ENCODE results near the gene SH3YL1.
A peak's percentile ranks its signal among the peaks of the same experiment; 100 is the strongest.

Gene SH3YL1

GRCh38 chr2:252001-252602 is 11.7 kb downstream of the SH3YL1 start:
- no peak for DNase-seq (ENCODE audit: low spot score)
- in situ Hi-C loops (cut with MboI; ENCODE audit: low sequenced_read_pairs, unreplicated experiment) = no loop called here
- TF ChIP-seq CTCF (IDR thresholded peaks at IDR 0.05; ENCODE audit: borderline replicate concordance, control extremely low read depth, extremely low read depth, insufficient read depth, missing control alignments) = no peak

GRCh38 chr2:249538-250042 is 14.2 kb downstream of the SH3YL1 start:
- in situ Hi-C loops (cut with MboI; ENCODE audit: low sequenced_read_pairs, unreplicated experiment) = no loop called here

GRCh38 chr2:248724-249123 is 15.1 kb downstream of the SH3YL1 start:
- in situ Hi-C loops (cut with MboI; ENCODE audit: low sequenced_read_pairs, unreplicated experiment) = no loop called here

More at GRCh38 chr2:249538-250042, 14.2 kb downstream of the SH3YL1 start:
- DNase-seq (ENCODE audit: low spot score) = no peak
- no peak for TF ChIP-seq CTCF (IDR thresholded peaks at IDR 0.05; ENCODE audit: borderline replicate concordance, control extremely low read depth, extremely low read depth, insufficient read depth, missing control alignments)

GRCh38 chr2:246489-247144 is 17.2 kb downstream of the SH3YL1 start:
- no peak for DNase-seq (ENCODE audit: low spot score)
- TF ChIP-seq CTCF (IDR thresholded peaks at IDR 0.05; ENCODE audit: borderline replicate concordance, control extremely low read depth, extremely low read depth, insufficient read depth, missing control alignments) = peak; percentile 15
- in situ Hi-C loops (cut with MboI; ENCODE audit: low sequenced_read_pairs, unreplicated experiment) = no loop called here

More at GRCh38 chr2:248724-249123, 15.1 kb downstream of the SH3YL1 start:
- DNase-seq (ENCODE audit: low spot score) = no peak
- TF ChIP-seq CTCF (IDR thresholded peaks at IDR 0.05; ENCODE audit: borderline replicate concordance, control extremely low read depth, extremely low read depth, insufficient read depth, missing control alignments) = no peak

GRCh38 chr2:244547-244946 is 19.3 kb downstream of the SH3YL1 start:
- DNase-seq (ENCODE audit: low spot score) = no peak
- TF ChIP-seq CTCF (IDR thresholded peaks at IDR 0.05; ENCODE audit: borderline replicate concordance, control extremely low read depth, extremely low read depth, insufficient read depth, missing control alignments) = no peak
- in situ Hi-C loops (cut with MboI; ENCODE audit: low sequenced_read_pairs, unreplicated experiment) = no loop called here

GRCh38 chr2:238869-239268 is 25.0 kb downstream of the SH3YL1 start:
- no peak for DNase-seq (ENCODE audit: low spot score)
- no peak for TF ChIP-seq CTCF (IDR thresholded peaks at IDR 0.05; ENCODE audit: borderline replicate concordance, control extremely low read depth, extremely low read depth, insufficient read depth, missing control alignments)
- in situ Hi-C loops (cut with MboI; ENCODE audit: low sequenced_read_pairs, unreplicated experiment) = no loop called here

Data from GM13976 (cell line).